NCI-H1048 (cell line): ENCODE results near the gene LRP11.

Experiments
- DNase-seq: peaks from one replicate; lab custom pipeline; 2025; lab: John Stamatoyannopoulos, UW

The LRP11 gene

DNA sequence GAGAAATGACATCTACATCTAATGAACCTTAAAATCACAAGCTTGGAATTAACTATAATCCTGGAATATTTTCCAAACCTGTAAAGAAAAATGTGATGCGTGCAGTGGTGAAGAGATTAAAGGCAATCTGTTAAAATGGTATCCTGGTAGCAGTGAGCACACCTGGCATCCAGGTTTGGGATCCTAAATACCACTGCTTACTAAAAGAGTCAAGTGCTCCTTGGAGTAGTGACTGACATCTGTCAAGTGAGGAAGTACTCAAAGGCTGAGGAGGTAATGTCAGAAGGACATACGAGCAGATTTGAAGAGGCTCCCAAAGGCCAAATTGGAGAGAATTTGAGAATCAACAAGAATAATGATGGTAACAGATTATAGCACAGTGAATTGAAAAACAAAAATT lies 81.8 kb downstream of the LRP11 start:
- DNase-seq, result no peak

DNA sequence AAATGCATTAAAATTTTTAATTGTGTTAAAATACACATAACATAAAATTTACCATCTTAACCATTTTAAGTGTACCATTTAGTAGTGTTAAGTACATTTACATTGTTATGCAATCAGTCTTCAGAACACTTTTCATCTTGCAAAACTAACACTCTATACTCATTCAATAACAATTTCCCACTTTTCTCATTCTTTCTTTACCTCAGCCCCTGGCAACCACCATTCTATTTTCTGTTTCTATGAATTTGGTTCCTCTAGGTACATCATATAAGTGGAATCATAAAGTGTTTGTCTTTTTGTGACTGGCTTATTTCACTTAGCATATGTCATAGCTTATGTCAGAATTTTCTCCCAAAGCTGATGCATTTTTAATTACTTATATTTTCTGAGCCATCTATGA lies 82.4 kb downstream of the LRP11 start:
- no peak for DNase-seq

DNA sequence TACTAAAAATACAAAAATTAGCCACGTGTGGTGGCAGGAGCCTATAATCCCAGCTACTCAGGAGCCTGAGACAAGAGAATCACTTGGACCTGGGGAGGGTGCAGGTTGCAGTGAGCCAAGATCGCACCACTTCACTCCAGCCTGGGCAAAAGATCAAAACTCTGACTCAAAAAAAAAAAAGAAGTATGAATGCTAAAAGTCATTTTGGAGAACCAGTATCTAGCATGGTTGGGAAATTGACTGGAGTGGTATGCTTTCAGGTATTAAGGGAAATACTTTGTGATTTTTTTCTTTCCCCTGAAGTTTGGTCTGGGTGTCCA lies 84.6 kb downstream of the LRP11 start:
- no peak for DNase-seq

DNA sequence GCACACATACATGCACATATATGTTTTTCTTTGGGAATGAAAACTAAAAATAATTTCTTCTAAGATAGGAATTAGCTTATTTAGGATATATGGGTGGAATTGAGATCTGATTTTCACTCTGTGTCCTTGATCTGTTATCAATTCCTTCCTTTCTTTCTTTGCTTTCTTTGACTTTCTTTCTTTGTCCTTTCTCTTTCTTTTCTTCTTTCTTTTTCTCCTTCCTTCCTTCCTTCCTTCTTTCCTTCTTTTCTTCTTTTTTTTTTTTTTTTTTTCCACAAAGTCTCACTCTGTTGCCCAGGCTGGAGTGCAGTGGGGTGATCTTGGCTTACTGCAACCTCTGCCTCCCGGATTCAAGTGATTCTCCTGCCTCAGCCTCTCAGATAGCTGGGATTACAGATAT lies 86.5 kb downstream of the LRP11 start:
- no peak for DNase-seq

- no peak for DNase-seq
These were observed 92.2 kb downstream of the LRP11 start for GRCh38 chr6:149771925-149772324.

DNA sequence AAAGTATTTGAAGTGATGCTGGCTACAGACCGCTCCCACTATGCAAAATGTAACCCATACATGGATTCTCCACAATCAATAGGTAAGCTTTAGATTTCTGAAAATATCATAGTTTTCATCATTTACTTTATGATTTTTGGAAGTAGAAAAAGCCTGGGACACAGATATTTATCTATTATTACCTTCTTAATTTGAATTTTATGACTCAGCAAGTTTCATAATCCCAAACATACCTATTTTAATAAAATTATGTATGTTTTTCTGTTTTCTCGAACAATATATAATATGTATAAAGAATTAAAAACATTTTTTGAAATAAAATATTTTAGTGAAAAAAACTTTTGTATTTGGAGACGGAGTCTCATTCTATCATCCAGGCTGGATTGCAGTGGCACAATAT lies 93.0 kb downstream of the LRP11 start:
- no peak for DNase-seq

DNA sequence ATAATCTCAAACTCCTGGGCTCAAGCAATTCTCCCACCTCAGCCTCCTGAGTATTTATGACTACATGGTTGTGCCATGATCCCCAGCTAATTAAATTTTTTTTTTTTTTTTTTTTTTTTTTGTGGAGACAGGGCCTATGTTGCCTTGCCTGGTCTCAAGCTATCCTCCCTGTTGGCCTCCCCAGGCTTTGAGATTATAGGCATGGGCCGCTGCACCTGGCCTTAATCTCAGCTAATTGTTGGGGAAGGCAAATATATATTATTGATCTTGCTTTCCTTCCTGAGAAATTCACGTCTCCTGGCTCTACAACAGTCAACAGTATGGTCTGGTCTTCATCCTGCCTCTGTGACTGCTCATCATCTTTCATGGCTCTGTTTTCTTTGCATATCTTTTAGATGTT lies 94.5 kb downstream of the LRP11 start:
- DNase-seq, result no peak
